ENCODE measurements around the gene FILIP1.

DNA sequence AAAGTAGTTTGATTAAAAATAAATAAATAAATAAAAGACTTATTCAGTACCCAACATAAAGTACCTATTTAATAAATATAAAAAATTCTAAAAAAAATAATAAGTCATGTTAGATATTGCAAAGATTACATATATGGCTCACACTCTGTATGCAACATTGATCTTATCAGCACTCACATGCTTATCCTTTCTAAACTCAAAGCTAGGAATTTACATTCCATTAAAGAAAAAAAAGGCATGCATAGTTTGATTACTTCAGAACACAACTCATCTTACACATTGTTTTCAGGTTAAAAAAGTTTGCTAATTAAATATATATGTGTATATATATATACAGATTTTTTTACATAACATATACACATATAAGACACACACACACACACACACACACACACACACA lies 96.4 kb downstream of the FILIP1 start:
- TF ChIP-seq, protein P1, sequence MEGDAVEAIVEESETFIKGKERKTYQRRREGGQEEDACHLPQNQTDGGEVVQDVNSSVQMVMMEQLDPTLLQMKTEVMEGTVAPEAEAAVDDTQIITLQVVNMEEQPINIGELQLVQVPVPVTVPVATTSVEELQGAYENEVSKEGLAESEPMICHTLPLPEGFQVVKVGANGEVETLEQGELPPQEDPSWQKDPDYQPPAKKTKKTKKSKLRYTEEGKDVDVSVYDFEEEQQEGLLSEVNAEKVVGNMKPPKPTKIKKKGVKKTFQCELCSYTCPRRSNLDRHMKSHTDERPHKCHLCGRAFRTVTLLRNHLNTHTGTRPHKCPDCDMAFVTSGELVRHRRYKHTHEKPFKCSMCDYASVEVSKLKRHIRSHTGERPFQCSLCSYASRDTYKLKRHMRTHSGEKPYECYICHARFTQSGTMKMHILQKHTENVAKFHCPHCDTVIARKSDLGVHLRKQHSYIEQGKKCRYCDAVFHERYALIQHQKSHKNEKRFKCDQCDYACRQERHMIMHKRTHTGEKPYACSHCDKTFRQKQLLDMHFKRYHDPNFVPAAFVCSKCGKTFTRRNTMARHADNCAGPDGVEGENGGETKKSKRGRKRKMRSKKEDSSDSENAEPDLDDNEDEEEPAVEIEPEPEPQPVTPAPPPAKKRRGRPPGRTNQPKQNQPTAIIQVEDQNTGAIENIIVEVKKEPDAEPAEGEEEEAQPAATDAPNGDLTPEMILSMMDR (IDR thresholded peaks at IDR 0.05), result no peak
- TF ChIP-seq POLR2A (IDR thresholded peaks at IDR 0.05) (no peak), POLR2AphosphoS5 (IDR thresholded peaks at IDR 0.05) (no peak)
